ENCODE results near the gene EVI5L. TPM values are rescaled to one million over a fixed set of nuclear protein-coding genes. Genes with fewer than 3 reads are reported as not detected.

The EVI5L gene
- total RNA-seq, 4 donors from 2014 or later = 17.5 to 24.6 (median 20.4) TPM

- ATAC-seq (no peak), DNase-seq (no peak)
- Histone ChIP-seq H3K36me3 (no peaks in the 10 kb centered on the region), H3K27me3 (peaks cover 7 to 12% (median 7%) of the 10 kb centered on the region in 3 donors), H3K4me1 (no peaks in the 10 kb centered on the region), H3K9me3 (no peaks in the 10 kb centered on the region), H3K4me3 (no peak overlapping the region), H3K27ac (no peak overlapping the region)
- in situ Hi-C loops (cut with MboI; ENCODE audit: low sequenced_read_pairs in 4 of 4) (loop anchor here in 2 of 4 donors (25.0 kb wide), 2 partner anchors 456 to 730 kb away; no protein-coding TSS in a partner anchor), intact Hi-C loops (cut with DNase I; ENCODE audit: low total_unique reads) (no loop called here)
- no peak for TF ChIP-seq POLR2A (IDR thresholded peaks at IDR 0.05)
These were observed 12.2 kb upstream of the EVI5L start for GRCh38 chr19:7817801-7818200.

GRCh38 chr19:7818806-7819205, 11.2 kb upstream of the EVI5L start:
- no peak for ATAC-seq
- Histone ChIP-seq H3K27me3 (peaks cover 8 to 12% (median 9%) of the 10 kb centered on the region in 3 donors), H3K27ac (no peak overlapping the region), H3K4me3 (no peak overlapping the region), H3K9me3 (no peaks in the 10 kb centered on the region), H3K4me1 (no peaks in the 10 kb centered on the region), H3K36me3 (no peaks in the 10 kb centered on the region)
- TF ChIP-seq CTCF (IDR thresholded peaks at IDR 0.05 in 4 of 5, conservative IDR thresholded peaks at IDR 0.05 in 1 of 5) (no peak), POLR2A (IDR thresholded peaks at IDR 0.05) (no peak)
- no peak for DNase-seq
- in situ Hi-C loops (cut with MboI; ENCODE audit: low sequenced_read_pairs in 4 of 4) = loop anchor here in 2 of 4 donors (25.0 kb wide), 2 partner anchors 457 to 732 kb away; no protein-coding TSS in a partner anchor
- intact Hi-C loops (cut with DNase I; ENCODE audit: low total_unique reads) = no loop called here

GRCh38 chr19:7819337-7819736, 10.7 kb upstream of the EVI5L start:
- H3K4me3 ChIP-seq = no peak overlapping the region
- peaks cover 8 to 13% (median 12%) of the 10 kb centered on the region in 3 donors for H3K27me3 ChIP-seq
- no peaks in the 10 kb centered on the region for H3K36me3 ChIP-seq
- DNase-seq = no peak
- TF ChIP-seq POLR2A (IDR thresholded peaks at IDR 0.05) (no peak), CTCF (IDR thresholded peaks at IDR 0.05 in 4 of 5, conservative IDR thresholded peaks at IDR 0.05 in 1 of 5) (no peak)
- H3K27ac ChIP-seq = no peak overlapping the region
- in situ Hi-C loops (cut with MboI; ENCODE audit: low sequenced_read_pairs in 4 of 4) = loop anchor here in 2 of 4 donors (25.0 kb wide), 2 partner anchors 457 to 732 kb away; no protein-coding TSS in a partner anchor
- no peaks in the 10 kb centered on the region for H3K9me3 ChIP-seq
- intact Hi-C loops (cut with DNase I; ENCODE audit: low total_unique reads) = no loop called here
- ATAC-seq = no peak
- no peaks in the 10 kb centered on the region for H3K4me1 ChIP-seq

- in situ Hi-C loops (cut with MboI; ENCODE audit: low sequenced_read_pairs in 4 of 4) = loop anchor here in 2 of 4 donors (25.0 kb wide), 2 partner anchors 458 to 733 kb away; no protein-coding TSS in a partner anchor
- no peak for TF ChIP-seq POLR2A (IDR thresholded peaks at IDR 0.05)
- TF ChIP-seq CTCF (IDR thresholded peaks at IDR 0.05 in 4 of 5, conservative IDR thresholded peaks at IDR 0.05 in 1 of 5) = no peak
- no peak overlapping the region for H3K4me3 ChIP-seq
- no peaks in the 10 kb centered on the region for H3K36me3 ChIP-seq
- H3K9me3 ChIP-seq = no peaks in the 10 kb centered on the region
- peaks cover 8 to 20% (median 19%) of the 10 kb centered on the region in 3 donors for H3K27me3 ChIP-seq
- DNase-seq = no peak
- no peak for ATAC-seq
- H3K27ac ChIP-seq = no peak overlapping the region
- H3K4me1 ChIP-seq = no peaks in the 10 kb centered on the region
- intact Hi-C loops (cut with DNase I; ENCODE audit: low total_unique reads) = no loop called here
These were observed 9.4 kb upstream of the EVI5L start for GRCh38 chr19:7820588-7820987.

GRCh38 chr19:7822910-7823515, 7.0 kb upstream of the EVI5L start:
- no peaks in the 10 kb centered on the region for H3K36me3 ChIP-seq
- H3K4me1 ChIP-seq = no peaks in the 10 kb centered on the region
- in situ Hi-C loops (cut with MboI; ENCODE audit: low sequenced_read_pairs in 4 of 4) = loop anchor here in 2 of 4 donors (25.0 kb wide), 2 partner anchors 461 to 736 kb away; no protein-coding TSS in a partner anchor
- no peak for TF ChIP-seq CTCF (IDR thresholded peaks at IDR 0.05 in 4 of 5, conservative IDR thresholded peaks at IDR 0.05 in 1 of 5)
- no peak for TF ChIP-seq POLR2A (IDR thresholded peaks at IDR 0.05)
- DNase-seq = no peak
- H3K9me3 ChIP-seq = no peaks in the 10 kb centered on the region
- no peak overlapping the region for H3K4me3 ChIP-seq
- intact Hi-C loops (cut with DNase I; ENCODE audit: low total_unique reads) = no loop called here
- peaks cover 8 to 25% (median 20%) of the 10 kb centered on the region in 3 donors for H3K27me3 ChIP-seq
- ATAC-seq = no peak
- no peak overlapping the region for H3K27ac ChIP-seq
